Activated CD4-positive, CD25-positive, alpha-beta regulatory T cell treated with anti-CD3 and anti-CD28 coated beads, Interleukin-2, amount 50 U/mL, for 72 hours (primary cell): ENCODE measurements around the gene RSRC1.
"Not testable (repeated sequence)": the region's sequence is repeated elsewhere in the genome, so short reads cannot be mapped to it uniquely, and the experiment has no call there.

Experiments
- DNase-seq: peaks from one replicate; pipeline ENCODE4 v3.0.0; 2021

Gene RSRC1

DNA sequence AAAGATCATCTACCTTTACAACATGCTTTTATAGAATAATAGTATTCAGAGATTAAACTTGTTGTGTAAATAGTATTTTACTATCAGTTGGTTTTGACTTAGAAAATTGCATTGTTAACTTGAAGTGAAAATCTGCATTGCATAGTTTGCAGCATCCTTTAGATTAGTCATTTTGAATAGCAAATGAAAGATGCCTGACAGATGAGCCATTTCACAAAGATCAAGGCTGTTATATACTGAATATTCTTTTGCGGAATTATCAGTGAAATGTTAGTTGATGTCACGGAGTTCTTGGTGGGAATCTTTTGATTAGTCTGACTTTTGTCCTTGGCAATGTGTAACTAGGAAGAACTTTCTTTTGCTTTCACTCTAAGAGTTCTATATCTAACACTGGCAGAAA is 24.5 kb downstream of the RSRC1 start:
- no peak for DNase-seq

DNA sequence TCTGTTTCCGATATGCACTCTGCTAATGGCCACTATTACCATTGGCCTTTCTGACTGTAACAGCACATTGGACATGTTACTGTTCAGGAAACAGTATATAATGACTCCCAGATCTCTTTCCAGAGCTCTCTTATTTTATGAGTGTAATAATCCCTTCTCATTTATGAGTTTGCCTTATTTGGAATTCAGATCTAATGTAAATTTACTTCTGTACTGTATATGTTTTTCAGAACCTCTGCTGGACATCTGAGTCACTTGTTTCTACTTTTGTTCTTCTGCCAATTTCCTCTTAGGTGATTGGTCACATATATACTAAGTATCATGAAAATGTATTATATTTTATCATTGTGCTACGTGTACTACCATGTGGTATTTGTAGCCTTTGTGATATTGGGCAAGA is 30.5 kb downstream of the RSRC1 start:
- DNase-seq: no peak

DNA sequence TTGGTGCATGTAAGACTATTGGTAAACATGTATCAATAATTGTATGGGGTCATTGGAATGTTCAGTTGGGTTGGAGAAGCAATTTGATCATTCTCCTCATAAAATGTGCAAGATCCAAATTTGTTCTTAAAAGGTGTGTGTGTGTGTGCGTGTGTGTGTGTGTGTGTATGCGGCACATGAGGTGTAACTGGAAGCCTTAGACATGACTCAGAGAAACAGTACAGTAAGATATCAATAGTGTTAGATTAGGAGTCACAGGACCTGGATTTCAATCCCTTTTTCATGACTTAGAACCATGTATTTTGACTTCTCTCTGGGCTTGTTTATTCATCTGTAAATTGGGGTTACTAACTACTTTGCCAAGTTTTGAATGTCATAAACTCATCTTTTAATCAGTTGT is 38.3 kb downstream of the RSRC1 start:
- DNase-seq: no peak

DNA sequence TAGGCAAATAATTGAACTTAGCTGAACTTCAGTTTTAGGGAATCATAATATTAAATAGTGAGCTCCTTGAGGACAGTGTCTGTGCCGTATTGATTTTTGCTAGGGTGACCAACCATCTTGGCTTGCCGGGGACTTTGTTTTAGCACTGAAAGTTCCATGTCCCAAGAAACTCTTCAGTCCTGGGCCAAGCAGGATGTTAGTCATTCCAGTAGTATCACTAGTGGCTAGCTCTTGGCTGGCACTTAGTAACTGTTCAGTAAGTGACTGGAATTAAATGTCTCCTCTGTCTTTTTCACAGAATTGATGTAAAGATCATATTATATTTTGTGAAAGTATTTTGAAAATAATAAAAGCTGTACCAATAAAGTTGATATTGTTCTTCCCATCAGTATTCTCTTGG is 42.3 kb downstream of the RSRC1 start:
- DNase-seq: no peak

GRCh38 chr3:158158969-158159368 is 49.1 kb downstream of the RSRC1 start:
- DNase-seq: no peak

- DNase-seq: no peak
These were observed 49.8 kb downstream of the RSRC1 start for GRCh38 chr3:158159714-158160113.

DNA sequence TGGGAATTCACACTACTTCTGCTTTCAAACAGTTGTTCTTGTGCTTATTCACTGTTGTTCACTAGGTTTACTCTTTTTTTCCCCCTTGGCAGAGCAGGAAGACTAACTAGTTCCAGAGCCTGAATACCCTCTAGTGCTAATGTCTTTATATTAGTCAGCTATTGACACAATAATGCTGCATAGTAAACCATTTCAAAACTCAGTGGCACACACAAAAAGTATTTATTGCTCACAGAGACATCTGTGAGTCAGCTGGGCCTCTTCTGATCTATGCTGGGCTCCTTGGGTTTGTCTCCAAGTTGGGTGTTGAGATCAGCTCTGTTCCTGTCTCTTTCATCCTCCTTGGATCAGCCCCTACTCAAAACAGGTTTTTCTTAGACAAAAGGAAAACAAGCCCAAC is 51.1 kb downstream of the RSRC1 start:
- no peak for DNase-seq

GRCh38 chr3:158165141-158165655 is 55.3 kb downstream of the RSRC1 start:
- no peak for DNase-seq

DNA sequence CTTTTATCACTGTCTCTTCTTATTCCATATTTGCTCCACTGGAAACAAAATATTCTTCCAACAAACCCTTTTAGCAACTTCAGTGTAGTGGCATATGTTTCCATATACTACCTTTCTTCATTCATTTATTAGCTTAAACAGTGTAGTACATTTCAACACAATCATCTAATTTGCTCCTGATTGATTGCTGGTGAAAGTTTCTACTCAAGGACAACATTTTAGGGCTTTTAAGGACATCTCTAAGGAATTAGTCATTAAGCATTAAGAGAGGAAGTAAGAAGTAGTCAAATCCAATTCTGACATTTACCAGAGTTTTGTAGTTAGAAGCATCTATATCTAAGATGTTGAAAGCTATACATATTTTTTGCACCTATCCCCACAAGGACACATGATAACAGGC is 55.8 kb downstream of the RSRC1 start:
- DNase-seq: no peak

- no peak for DNase-seq
These were observed 56.3 kb downstream of the RSRC1 start for GRCh38 chr3:158166223-158166622.

- no peak for DNase-seq
These were observed 58.1 kb downstream of the RSRC1 start for GRCh38 chr3:158167737-158168557.

- no peak for DNase-seq
These were observed 59.2 kb downstream of the RSRC1 start for GRCh38 chr3:158169091-158169491.

- no peak for DNase-seq
These were observed 71.2 kb downstream of the RSRC1 start for GRCh38 chr3:158181096-158181495.

- DNase-seq: no peak
These were observed 75.8 kb downstream of the RSRC1 start for GRCh38 chr3:158185711-158186110.

GRCh38 chr3:158200955-158201354 is 91.1 kb downstream of the RSRC1 start:
- DNase-seq: no peak

- no peak for DNase-seq
These were observed 95.4 kb downstream of the RSRC1 start for GRCh38 chr3:158205324-158205723.

GRCh38 chr3:158205994-158206393 is 96.1 kb downstream of the RSRC1 start:
- no peak for DNase-seq

DNA sequence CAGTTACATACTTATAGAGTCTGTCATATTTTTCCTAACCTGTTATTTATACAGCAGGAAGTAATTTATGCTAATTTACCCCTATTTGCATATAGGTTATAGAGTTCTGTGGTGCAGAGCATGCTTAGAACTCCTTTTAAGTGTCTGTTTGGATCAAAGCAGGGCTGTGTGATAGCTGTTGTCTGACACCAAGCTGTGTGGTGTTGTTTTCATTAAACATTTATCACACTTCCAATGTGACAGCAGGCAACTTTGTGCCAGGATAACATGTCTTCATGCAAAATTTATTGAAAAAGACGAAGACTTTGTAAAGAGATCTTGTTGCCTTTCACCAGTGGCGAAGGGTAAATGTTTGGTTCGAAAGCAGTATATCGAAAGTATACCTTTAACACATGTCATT is 100.2 kb downstream of the RSRC1 start:
- no peak for DNase-seq

GRCh38 chr3:158213461-158213860 is 103.6 kb downstream of the RSRC1 start:
- no peak for DNase-seq

- no peak for DNase-seq
These were observed 108.1 kb downstream of the RSRC1 start for GRCh38 chr3:158217992-158218391.

DNA sequence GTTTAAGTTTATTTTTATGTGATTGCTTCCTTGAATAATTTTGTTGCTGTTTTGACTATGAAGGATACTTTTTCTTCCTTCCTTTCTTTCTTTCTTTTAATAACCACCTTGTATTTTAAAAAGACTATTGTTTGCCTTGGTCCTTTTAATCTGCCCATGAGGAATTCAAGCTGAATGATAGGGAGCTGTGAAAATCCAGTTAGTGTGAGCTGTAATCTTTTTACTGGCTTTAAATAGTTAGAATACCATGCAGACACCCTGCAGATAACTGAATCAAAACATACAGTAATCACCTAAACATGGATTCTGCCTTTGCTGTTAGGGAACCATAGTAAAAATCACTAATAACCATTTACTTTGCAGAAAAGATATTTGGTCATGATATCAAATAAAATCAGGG is 110.7 kb downstream of the RSRC1 start:
- no peak for DNase-seq

DNA sequence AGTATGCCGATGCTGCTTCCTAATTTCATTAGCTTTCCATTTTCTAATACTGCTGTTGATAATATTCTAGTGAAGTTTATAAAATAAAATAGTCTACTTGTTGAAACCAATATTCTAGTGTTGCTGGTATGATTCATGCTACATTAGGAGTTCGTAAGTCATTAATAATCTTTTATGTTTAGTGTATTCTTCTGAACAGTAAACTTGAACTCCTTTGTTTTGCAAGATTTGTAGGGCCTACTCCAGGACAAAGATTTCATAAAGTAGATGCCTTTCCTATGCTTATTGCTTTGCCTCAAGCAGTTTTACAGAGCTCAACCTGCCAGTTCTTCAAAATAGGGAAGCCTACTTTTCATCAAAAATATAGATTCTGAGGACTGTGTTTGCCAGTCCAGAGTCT is 111.5 kb downstream of the RSRC1 start:
- no peak for DNase-seq

DNA sequence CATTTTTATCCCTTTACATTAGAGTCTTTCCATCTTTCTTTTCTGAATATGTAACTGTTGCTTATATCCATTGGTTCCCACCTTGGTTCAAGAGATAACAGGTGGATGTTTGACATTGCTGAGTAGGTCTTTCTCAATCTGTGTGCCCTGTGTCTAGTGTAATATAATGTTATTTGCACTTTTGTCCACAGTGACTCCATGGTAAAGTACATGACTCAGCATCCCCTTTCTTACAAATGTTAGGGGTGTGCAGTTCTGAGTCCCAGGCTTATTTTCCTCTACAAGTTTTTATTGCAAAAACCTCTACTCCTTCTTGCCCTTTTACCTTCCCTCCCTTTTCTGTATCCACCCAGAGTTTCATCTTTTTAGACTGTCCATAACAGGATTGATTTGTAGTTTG is 116.5 kb downstream of the RSRC1 start:
- DNase-seq: no peak

- not testable (repeated sequence) for DNase-seq
These were observed 119.1 kb downstream of the RSRC1 start for GRCh38 chr3:158228942-158229341.

DNA sequence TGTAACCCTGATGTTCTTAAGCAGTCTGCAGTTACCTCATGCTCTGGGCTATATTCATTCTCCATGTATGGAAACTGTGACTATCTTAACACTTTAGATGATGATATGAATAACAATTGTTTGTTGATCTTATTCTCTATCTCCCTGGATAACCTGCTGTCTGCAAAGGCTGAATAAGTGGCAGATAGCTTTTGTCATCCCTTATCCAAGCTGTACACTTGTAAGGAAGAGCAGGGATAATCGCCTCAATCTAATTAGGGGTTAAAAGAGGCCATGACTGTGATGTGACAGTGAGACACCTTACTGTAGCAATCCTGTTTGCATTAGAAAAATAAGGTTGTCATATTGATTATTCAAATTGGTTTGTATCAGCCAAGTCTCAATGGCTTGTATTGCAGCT is 123.9 kb downstream of the RSRC1 start:
- DNase-seq: no peak
